ENCODE measurements around the gene NHERF2. TPM values are rescaled to one million over a fixed set of nuclear protein-coding genes. Genes with fewer than 3 reads are reported as not detected.

Gene NHERF2
- total RNA-seq, 2 experiments from 2014 or later, result 2.8 to 3.0 TPM

DNA sequence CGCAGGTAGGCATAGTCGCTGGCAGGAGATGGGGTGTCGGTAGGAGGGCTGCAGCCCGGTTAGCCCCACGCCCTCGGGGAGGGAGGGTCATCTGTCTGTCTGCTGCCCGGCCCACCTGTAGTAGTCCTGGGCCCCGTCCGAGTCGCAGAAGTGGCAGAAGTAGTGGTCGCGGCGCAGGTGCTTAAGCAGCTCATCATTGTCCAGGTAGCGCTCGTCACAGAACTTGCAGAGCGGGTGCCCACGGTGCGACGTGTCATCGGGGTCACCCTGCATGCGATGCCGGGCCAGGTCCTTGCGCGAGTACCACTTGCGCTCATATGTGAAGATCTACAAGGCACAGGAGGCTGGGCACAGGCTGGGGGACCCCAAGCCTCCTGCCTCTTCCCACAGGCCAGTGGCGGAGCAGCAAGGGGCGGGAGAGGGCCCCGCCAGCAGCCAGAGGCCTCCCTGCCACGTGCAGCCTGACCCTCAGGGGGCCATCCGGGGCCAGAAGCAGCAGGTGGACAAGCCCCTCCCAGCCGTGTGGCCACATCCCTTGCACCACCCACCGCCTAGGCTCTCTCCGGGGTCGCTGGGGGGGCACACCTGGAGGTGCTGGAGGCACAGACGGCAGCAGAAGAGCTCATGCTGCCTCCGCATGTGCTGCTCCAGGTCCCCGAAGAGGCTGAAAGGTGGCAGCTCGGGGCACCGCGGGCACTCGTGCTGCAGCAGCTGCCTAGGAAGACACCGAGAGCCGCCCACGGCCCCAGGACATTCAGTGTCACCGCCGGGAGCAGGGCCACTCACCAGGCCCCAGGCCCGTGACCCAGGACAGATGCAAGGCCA lies 24.1 kb upstream of the NHERF2 start:
- CTCF ChIA-PET, result interaction anchor here (1.0 to 4.6 kb wide), 7 partner anchors 7 to 151 kb away, joined by 3 to 34 read pairs (median 12); partner anchors contain the start of genes NPW and PKD1
- peaks cover 26% of the 10 kb centered on the region for H3K4me1 Mint-ChIP-seq (ENCODE audit: low read depth)
- H3K4me3 Mint-ChIP-seq, result no peak overlapping the region
- DNase-seq (no peak), ATAC-seq (no peak)
- H3K27ac Mint-ChIP-seq, result no peak overlapping the region
- no peaks in the 10 kb centered on the region for H3K27me3 Mint-ChIP-seq
- intact Hi-C loops (cut with micrococcal nuclease), result no loop called here
- POLR2A ChIA-PET, result interaction anchor here (0.9 to 1.9 kb wide), 4 partner anchors 9 to 152 kb away, joined by 3 to 7 read pairs (median 4); partner anchors contain the start of genes RPS2 and TRAF7
- TF ChIP-seq, protein P1, sequence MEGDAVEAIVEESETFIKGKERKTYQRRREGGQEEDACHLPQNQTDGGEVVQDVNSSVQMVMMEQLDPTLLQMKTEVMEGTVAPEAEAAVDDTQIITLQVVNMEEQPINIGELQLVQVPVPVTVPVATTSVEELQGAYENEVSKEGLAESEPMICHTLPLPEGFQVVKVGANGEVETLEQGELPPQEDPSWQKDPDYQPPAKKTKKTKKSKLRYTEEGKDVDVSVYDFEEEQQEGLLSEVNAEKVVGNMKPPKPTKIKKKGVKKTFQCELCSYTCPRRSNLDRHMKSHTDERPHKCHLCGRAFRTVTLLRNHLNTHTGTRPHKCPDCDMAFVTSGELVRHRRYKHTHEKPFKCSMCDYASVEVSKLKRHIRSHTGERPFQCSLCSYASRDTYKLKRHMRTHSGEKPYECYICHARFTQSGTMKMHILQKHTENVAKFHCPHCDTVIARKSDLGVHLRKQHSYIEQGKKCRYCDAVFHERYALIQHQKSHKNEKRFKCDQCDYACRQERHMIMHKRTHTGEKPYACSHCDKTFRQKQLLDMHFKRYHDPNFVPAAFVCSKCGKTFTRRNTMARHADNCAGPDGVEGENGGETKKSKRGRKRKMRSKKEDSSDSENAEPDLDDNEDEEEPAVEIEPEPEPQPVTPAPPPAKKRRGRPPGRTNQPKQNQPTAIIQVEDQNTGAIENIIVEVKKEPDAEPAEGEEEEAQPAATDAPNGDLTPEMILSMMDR (IDR thresholded peaks at IDR 0.05), result no peak
- peaks cover 35% of the 10 kb centered on the region for H3K36me3 Mint-ChIP-seq (ENCODE audit: low read depth)
- H3K9me3 Mint-ChIP-seq, result no peaks in the 10 kb centered on the region

DNA sequence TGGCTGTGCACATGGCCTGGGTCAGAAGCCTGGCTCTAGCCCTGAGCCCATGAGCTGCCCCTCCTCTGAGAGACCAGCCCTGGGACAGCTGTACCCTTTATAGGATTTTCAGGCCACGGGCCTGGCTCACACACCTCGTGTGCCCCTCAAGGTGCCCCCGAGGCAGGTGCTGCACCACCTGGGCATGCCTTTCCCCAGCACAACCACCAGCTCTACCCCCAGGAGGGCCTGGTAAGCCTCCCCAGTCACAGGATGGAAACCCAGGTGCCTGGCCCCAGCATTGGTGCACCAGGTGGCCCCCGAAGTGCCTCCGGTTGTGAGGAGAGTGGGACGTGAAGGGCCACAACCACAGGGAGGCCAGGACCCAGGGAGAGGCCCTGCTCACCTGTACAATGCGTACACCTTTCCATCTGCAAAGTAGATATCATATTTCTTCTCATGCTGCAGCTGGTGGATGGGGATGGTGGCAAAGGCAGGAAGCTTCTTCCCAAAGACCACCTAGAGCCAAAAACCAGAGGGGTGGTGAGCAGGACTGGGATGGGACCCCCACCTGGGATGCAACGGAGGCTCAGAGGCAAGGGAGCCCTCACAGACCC lies 23.4 kb upstream of the NHERF2 start:
- no peak overlapping the region for H3K4me3 Mint-ChIP-seq
- H3K27me3 Mint-ChIP-seq, result no peaks in the 10 kb centered on the region
- intact Hi-C loops (cut with micrococcal nuclease), result no loop called here
- no peak overlapping the region for H3K27ac Mint-ChIP-seq
- ChIA-PET CTCF (interaction anchor here (1.0 to 4.6 kb wide), 13 partner anchors 8 to 150 kb away, joined by 3 to 34 read pairs (median 6); partner anchors contain the start of genes NPW and PKD1), POLR2A (interaction anchor here (0.7 to 1.9 kb wide), 7 partner anchors 10 to 249 kb away, joined by 3 to 7 read pairs (median 3); partner anchors contain the start of genes NDUFB10, RPS2 and TRAF7)
- ATAC-seq (no peak), DNase-seq (no peak)
- TF ChIP-seq, protein P1 (IDR thresholded peaks at IDR 0.05), result no peak
- H3K4me1 Mint-ChIP-seq (ENCODE audit: low read depth), result peaks cover 32% of the 10 kb centered on the region
- H3K9me3 Mint-ChIP-seq, result no peaks in the 10 kb centered on the region
- peaks cover 37% of the 10 kb centered on the region for H3K36me3 Mint-ChIP-seq (ENCODE audit: low read depth)

DNA sequence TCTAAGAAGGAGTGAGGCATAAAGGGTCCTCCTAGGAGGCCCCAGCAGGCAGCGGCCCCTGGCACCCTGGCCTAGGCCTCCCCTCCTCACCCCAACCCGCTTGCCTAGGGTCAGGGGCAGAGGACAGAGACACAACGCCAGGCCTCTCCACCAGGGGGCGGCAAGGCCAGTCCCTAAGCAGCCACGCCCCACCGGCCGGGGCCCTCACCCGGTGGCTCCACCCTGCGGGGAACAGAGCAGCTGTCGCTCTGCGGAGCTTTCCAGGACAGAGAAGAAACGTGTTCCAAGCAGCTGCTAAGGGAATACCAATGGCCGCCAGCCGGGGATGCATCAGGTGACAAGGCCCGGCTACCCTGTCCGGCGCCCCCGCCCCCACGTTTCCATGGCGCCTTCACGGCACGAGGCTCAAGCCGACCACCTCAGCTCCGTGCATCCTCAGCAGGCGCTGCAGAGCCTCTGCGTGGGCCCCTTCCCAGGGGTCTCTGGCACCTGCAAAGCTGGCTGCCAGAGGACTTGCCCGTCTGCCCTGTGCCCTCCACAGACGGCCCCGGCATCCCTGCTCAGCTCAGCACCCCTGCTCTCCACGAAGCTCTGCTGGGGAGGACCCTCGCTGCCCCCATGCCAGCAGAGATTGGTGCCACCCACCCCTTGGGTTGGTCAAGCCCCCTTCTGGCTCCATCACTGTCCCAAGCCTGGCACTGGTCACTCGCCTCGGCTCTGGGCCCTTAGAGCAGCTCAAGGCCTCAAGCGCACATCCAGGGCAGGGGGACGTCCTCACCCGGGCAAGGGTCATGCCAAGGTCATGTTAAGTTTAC lies 22.7 kb upstream of the NHERF2 start:
- peak; percentile 96 for ATAC-seq
- ChIA-PET CTCF (interaction anchor here (0.6 to 4.6 kb wide), 26 partner anchors 8 to 201 kb away, joined by 3 to 34 read pairs (median 3); partner anchors contain the start of genes GFER, NPW, NTHL1 and PKD1), POLR2A (interaction anchor here (0.7 to 1.9 kb wide), 10 partner anchors 11 to 248 kb away, joined by 3 to 7 read pairs (median 4); partner anchors contain the start of genes GFER, NDUFB10, NPW and RPS2)
- Mint-ChIP-seq H3K36me3 (ENCODE audit: low read depth) (peaks cover 43% of the 10 kb centered on the region), H3K27ac (no peak overlapping the region), H3K9me3 (no peaks in the 10 kb centered on the region), H3K27me3 (no peaks in the 10 kb centered on the region), H3K4me1 (ENCODE audit: low read depth) (peaks cover 37% of the 10 kb centered on the region), H3K4me3 (no peak overlapping the region)
- intact Hi-C loops (cut with micrococcal nuclease), result no loop called here
- peak; percentile 94 for DNase-seq
- TF ChIP-seq, protein P1 (IDR thresholded peaks at IDR 0.05), result peak; percentile 95

GRCh38 chr16:2004795-2005517 lies 21.7 kb upstream of the NHERF2 start:
- H3K4me3 Mint-ChIP-seq, result no peak overlapping the region
- H3K4me1 Mint-ChIP-seq (ENCODE audit: low read depth), result peaks cover 37% of the 10 kb centered on the region

More at GRCh38 chr16:2004795-2005517, 21.7 kb upstream of the NHERF2 start:
- Mint-ChIP-seq H3K27ac (no peak overlapping the region), H3K36me3 (ENCODE audit: low read depth) (peaks cover 43% of the 10 kb centered on the region), H3K9me3 (no peaks in the 10 kb centered on the region), H3K27me3 (no peaks in the 10 kb centered on the region)
- no peak for ATAC-seq
- CTCF ChIA-PET, result interaction anchor here (1.0 to 4.6 kb wide), 12 partner anchors 9 to 167 kb away, joined by 3 to 34 read pairs (median 7); partner anchors contain the start of genes GFER, NTHL1, PKD1 and TSC2
- TF ChIP-seq, protein P1 (IDR thresholded peaks at IDR 0.05), result no peak
- POLR2A ChIA-PET, result interaction anchor here (1.0 to 1.9 kb wide), 8 partner anchors 9 to 150 kb away, joined by 3 to 7 read pairs (median 5); partner anchors contain the start of genes GFER, NPW, RPS2 and TRAF7
- no peak for DNase-seq
- intact Hi-C loops (cut with micrococcal nuclease), result no loop called here

Measured in activated CD8-positive, alpha-beta T cell treated with anti-CD3 and anti-CD28 coated beads for 36 hours (primary cell).